ENCODE results near the gene PRKCH.

DNA sequence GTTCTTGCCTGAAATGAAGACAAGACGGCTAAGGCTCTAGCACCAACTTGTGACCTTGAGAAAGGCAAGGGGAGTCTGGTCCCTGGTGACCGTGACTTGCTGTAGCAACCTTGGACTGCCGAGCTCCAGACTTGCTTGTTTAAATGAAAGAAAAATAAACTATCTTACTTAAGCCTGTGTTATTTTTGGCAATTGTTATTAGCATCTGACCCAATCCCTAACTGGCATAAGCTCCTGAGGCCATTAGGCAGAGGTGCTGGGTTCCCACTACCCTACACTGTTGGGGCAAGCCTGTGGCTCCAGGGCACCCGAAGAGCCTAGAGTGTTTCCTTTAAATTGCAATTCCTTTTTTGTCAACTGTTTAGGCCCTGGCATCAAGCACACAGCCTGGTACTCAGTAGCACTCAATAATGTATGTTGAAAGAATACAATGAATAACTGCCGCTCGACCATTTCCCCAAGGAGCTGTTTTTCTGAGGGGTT is 267.1 kb downstream of the PRKCH start:
- TF ChIP-seq, protein P1, sequence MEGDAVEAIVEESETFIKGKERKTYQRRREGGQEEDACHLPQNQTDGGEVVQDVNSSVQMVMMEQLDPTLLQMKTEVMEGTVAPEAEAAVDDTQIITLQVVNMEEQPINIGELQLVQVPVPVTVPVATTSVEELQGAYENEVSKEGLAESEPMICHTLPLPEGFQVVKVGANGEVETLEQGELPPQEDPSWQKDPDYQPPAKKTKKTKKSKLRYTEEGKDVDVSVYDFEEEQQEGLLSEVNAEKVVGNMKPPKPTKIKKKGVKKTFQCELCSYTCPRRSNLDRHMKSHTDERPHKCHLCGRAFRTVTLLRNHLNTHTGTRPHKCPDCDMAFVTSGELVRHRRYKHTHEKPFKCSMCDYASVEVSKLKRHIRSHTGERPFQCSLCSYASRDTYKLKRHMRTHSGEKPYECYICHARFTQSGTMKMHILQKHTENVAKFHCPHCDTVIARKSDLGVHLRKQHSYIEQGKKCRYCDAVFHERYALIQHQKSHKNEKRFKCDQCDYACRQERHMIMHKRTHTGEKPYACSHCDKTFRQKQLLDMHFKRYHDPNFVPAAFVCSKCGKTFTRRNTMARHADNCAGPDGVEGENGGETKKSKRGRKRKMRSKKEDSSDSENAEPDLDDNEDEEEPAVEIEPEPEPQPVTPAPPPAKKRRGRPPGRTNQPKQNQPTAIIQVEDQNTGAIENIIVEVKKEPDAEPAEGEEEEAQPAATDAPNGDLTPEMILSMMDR (IDR thresholded peaks at IDR 0.05), result no peak
- TF ChIP-seq POLR2A (IDR thresholded peaks at IDR 0.05), result no peak

All from esophagus squamous epithelium (tissue), 4 donors.